ENCODE measurements around the gene TSPAN8.
"Not testable (repeated sequence)": the region's sequence is repeated elsewhere in the genome, so short reads cannot be mapped to it uniquely, and the experiment has no call there.

- not testable (repeated sequence) for TF ChIP-seq POLR2A (IDR thresholded peaks at IDR 0.05); CTCF (IDR thresholded peaks at IDR 0.05); POLR2AphosphoS5 (IDR thresholded peaks at IDR 0.05; ENCODE audit: insufficient read depth in 1 of 2, low read depth in 1 of 2)
These were observed 8.0 kb upstream of the TSPAN8 start for GRCh38 chr12:71165780-71166179.
